Activated CD8-positive, alpha-beta memory T cell treated with anti-CD3 and anti-CD28 coated beads for 4 hours (primary cell): Measurements from ENCODE around the gene PTCD2.

Experiments
- DNase-seq, 2 donors: peaks; one replicate each; pipeline ENCODE4 v3.0.0-alpha.2; 2020; ENCODE audit warnings: low read depth in 2 of 2

PTCD2 gene

DNA sequence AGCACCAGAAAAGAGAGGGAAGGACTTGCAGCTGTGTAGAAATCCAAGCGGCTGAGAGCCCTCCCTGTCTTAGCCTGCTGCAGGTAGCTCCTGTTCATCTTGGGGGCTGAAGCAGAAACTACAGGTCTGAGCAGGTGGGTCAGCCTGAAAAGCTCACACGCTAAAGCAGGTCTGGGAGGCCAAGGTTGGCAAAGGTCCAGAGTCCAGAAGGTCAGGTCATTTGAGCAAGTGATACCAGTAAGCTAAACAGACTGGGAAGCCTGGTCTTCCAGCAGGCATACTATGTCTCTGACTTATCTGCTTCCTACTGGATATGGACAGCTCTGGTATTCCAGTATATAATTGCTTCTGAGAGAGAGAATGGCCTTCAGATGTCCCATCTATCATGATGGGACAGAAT, 26.2 kb downstream of the PTCD2 start:
- no peak for DNase-seq

DNA sequence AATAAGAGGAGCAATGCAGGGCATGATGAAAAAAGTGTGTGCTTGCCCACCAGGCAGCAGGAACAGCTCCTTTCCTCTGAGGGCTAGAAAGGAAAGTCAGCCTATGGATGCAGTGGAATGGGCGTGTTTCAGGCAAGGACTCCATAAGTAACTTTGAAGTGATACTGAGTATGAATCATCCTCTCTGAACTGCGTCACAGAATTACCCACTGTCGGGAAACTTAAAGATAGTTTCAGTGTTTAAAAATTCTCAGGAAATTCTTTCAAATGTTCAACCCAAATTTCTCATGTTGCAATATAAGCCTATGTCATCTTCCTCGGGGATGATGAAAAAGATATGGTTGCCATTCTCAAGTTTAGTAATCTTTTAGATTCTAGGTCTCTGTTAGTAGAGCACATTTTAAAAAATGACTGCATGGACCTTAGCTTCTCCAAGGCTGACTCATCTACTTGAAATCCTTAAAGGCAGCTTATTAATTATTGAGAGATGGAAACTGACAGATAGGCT, 27.7 kb downstream of the PTCD2 start:
- DNase-seq = no peak

DNA sequence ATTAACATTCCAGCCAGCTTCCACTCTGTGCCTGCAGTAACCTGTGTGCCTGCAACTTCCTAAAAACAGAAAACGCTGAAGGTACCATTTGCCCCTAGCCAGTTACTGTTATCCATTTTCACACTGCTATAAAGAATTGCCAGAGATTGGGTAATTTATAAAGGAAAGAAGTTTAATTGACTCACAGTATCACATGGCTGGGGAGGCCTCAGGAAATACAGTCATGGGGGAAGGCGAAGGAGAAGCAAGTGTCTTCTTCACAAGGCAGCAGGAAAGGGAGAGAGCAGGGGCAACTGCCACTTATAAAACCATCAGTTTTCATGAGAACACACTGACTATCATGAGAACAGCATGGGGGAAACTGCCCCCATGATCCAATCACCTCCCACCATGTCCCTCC, 31.2 kb downstream of the PTCD2 start:
- DNase-seq = no peak

DNA sequence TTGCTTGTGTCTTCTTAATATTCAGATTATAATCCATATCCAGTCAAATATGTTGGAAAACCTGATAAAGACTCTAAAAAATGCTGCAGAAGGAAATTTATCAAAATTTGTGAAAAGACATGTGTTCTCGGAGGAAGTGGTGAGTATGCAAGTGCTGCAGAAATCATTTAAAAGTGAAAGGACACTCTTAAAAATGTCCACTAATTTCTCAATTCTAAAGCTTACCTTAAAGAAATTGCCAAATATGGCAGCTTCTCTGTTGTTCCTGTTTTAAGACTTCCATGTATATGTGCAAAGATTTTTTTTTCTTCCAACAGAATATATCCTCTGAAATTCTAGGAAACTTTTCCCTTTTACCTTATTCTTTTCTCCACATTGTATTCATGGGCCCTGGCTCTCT, 32.4 kb downstream of the PTCD2 start:
- DNase-seq = no peak

DNA sequence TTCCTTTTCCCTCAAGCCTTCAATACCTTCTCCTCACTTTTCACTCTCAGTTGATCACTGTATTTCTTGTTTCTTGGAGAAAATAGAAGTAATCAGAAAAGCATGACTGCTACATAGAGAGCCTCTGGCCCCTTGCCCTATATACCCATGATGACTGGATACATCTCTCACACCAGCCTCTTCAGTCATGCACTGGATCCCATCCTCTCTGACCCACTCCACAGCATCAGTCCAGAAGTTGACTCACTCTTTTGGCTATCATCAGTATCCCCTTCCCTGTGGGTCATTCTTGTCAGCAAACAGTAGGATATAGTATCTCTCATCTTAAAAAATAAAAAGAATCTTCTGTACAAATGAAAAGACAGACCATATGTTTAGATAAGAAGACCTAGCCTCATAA, 32.9 kb downstream of the PTCD2 start:
- DNase-seq = no peak

DNA sequence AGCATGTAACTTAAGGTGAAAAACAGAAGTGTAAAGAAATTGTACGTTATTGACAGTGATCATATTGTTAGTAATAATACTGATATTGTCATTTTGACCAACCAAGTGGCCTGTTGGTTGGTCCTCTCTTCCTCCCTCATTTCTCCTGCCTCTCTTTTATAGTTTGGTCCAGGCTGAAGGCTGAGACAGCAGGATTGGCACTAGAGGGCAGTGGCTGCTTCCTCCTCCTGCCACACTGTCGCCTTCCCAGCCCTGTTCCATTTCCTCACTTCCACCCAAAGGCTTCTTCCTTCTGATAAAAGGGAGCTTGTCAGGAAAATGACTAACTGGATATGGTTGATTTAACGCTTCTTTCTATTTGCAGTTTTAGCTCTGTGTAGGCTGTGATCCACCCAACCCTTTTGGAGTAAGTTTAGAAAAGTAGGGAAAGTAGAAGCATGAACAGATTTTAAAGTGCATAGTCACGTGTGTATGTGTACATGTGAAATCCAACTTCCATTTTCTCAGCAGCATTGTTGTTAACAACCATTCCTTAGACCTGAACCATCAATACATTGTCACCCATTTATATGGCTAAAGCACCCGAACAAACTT, 35.6 kb downstream of the PTCD2 start:
- no peak for DNase-seq

DNA sequence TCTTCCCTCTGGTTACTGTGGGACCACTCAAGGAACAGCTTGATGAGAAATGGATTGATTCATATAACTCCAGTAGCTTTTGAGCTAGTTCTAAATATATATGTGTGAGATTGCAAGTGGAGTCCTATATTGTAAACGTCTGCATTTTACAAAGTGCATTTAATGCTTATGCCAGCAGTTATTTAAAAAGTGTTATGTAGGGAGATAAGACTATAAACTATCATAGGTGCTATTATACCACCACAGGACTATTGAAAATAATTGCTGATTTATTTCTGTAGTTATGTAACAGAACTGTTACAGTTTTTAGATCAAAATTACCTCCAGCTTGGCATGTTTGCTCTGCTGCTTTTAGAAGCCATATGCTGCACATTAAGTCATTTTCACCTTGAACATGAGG, 36.2 kb downstream of the PTCD2 start:
- no peak for DNase-seq

DNA sequence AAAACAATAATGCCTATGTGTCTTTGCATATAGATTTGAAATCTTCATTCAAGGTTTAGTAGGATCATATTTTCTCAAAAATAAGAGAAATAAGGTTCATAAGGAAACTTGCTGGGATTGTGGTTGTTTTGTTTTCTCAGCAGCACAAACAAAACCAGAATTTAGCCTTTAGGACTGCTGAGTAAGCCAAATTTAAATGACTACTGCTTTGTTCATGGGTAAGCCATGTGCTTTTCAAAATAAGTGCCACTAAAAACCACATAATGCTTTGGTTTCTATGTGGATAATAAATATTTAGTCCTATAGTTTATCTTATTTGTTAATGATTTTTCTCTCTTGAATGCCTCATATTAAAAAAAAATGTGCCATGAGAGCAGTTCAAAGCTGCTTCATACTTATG, 38.8 kb downstream of the PTCD2 start:
- no peak for DNase-seq

DNA sequence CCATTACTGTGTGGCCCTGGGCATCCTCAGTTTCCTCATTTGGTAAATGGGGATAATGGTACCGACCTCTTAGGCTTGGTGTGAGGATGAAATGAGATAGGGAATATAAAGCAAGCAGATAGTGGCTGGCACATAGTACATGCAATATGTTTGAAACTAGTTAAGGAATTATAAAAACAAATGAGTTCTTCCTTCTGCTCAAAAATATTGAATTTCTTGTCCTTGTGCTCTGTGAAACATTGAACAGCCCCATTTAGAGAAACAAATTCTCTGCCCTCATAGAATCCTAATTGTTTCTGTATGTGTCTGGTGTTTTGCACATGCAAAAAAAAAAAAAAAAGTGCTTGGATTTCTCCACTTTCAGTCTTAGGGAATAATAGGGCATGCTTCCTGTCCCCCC, 39.7 kb downstream of the PTCD2 start:
- no peak for DNase-seq

DNA sequence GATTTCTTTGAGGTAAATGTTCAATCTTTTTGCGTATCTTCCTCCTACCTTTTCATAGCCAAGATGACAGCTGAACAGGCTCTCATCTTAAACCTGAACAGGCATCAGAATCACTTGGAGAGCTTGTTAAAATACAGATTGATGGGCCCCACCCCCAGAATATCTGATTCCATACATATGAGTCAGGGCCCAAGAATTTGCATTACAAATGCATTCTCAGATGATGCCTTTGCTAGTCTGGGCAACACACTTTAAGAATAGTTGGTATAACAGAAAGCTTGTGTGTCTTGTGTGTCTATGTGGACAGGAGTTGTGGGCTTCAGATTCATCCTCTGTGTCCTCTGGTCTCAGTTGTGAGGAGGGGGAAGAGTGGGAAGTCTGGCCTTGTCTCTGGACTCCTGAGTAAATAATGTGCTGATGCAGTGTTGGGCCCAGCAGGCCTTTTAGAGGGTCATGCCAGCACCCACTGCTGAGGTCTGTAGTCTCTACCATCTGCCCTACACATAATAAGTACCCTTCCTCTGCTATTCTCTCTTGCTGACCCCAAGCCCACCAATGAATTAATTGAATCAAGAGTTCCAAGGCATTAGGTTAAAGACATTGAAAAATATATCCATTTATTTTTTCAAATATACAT, 43.1 kb downstream of the PTCD2 start:
- DNase-seq = no peak

DNA sequence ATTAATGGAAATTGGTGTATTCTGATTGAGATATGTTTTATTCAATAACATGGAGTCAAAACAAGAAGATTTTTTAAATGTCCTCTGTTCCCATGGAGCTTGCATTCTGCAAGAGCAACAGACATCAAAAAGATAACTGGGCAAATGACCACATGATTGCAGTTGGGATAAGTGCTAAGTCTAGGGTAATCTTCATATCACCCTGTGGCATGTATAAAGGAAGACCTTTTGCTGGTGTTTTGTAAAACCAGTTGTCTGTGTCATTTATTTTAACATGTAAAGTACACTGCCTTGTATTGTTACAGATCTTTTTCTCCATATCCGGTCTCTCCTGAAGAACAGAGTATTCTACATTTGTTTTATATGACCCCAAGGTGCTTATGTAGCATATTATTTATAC, 44.0 kb downstream of the PTCD2 start:
- DNase-seq = no peak

DNA sequence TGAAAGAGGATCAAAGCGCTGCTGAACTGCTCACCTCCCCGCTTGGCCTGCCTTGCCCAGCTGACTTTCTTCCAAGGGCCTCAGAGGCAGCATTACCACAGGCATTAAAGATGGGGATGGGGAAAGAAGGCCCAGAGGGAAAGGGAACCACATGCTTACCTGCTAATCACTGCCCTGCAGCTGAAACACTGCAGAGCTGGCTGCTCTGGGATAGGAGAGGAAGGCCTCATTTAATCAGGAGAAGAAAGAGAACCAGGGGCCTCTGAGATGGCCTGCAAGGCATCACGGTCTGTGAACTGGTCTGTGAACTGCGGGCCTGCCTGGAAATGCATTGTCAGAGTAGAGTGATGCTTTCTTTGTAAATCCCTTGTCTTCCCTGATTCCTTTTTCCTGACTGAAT, 44.8 kb downstream of the PTCD2 start:
- no peak for DNase-seq

DNA sequence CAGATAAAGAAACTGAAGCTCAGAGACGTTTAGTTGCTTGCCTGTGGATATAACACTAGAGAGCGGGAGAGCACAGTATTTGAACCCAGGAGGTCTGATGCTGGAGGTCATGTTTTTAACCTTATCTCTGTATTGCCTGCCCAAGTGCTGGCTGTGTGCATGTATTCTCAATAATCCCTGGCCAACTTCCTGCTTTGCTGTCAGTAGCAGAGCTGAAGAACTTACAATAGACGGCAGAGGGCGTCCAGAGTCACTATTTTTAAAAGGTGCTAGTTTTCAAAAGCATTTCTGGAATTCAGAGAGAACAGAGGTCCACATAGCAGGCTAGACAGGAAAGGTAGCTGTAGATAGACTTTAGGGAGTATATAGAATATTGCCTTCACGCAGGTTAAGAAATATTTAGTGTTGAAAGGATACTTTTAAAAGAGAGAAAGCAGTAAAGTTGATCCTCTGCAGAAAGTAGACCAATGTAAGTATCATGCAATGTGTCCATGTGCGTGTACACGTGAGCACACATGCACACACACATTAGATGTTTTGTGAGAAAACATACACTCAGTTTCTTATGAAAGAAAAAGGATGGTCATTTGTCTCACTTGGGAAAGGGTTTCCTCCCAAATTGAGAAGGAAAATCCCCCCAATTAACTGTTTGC, 46.3 kb downstream of the PTCD2 start:
- no peak for DNase-seq

DNA sequence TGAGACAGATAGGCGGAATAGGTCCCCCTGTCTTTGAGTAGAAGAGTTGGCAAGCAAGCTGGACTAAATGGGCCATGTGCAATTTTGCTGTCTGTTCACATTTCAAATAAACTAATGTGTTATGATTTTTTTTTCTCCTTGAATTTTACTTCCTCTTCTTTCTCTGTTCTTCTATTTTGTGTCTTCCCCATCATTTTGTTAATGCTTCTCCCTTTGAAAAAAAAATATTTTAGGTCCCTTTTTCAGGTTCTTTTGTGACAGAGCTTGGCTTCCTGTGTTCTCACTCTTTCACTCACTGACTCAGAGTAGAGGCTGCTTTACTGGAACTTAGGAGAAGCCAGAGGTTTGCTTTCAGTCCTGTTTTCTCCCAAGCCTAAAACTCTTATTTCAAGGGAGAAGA, 48.1 kb downstream of the PTCD2 start:
- DNase-seq = no peak

DNA sequence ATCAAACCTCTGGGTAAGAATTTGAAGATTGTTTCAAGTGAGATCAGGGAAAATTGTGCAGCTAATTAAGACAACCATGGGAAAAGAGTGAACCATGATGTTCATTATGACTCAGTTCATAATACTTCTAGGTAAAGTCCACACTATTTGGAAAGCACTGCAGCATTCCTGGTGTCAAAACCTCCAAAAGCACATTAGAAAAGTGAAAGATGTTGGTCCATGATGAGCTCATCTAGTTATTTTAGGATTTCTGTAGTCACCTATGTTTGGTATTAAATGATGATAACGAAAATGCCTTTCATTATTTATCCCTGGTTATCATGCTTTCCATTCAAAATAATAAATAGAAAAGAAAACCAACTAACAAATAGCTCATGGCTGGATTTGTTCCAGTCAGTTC, 49.1 kb downstream of the PTCD2 start:
- DNase-seq = no peak

DNA sequence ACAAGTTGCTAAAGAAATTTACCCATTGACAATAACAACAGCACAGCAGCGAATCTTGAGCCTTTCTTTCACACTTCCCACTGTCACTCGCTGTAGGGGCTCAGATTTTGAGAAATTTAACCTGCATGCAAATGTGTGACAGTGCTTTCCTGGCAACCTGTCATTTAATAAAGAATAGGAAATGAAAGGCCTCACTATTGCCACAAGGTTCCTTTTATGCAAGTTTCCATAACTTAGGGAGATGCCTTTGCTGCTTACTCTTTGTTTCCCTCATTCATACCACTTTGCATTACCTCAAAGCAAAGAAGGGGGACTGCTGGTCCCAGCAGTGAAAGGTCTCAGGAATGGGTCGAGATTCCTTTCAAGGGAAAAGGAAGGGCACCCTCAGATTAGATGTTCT, 49.5 kb downstream of the PTCD2 start:
- DNase-seq = no peak

DNA sequence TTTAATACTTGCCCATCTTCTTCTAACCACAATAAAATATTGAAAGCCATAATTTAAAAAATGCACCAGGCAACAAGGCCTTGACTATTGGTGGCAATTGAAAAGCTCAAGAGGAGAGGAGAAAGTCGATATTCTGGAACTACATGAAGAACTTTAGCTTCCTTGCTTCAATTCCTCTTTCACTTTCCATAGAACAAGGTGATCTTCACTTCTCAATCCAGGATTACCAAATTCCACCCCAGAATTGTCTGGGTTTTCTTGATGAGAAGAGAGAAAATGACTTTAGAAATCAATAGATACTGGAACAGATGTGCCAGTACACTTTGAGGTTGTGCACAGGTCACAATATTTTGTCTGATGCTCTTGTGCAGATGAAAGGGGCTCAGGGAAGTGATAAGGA, 52.2 kb downstream of the PTCD2 start:
- DNase-seq = no peak

DNA sequence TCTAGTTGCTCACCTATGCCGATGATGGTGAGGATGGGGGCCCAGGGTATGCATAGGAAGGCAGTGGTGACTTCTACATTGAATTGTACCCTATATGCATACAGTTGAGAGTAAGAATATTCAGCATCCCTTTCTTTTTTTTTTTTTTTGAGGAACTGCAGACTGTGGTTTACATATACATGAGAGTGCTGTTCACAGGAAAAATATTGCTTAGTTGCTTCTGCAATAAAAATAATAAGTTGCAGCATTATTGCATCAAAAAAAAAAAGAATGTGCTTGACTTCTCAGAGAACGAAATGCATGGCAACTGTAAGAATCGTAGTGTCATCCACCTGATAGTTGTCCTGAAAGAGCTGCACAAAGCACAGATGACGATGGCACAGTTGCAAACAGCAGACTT, 52.8 kb downstream of the PTCD2 start:
- DNase-seq = no peak

DNA sequence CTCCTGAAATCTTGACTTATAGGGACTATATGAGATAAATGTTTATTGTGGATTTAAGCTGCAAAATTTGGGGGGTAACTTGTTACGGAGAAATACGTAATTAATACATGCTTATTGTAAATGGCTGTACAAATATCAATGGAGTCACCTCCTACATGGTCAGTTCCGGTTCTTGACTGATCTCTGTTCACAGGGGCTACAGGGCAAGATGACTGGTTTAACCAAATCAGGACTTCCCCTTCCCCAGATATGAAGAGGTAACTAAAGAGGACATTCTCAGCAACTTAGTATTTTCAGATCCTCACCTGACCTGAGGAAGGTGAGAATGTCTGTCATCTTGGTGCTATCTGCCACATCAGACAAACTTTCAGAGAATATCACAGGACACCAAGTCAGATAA, 54.7 kb downstream of the PTCD2 start:
- DNase-seq = no peak

DNA sequence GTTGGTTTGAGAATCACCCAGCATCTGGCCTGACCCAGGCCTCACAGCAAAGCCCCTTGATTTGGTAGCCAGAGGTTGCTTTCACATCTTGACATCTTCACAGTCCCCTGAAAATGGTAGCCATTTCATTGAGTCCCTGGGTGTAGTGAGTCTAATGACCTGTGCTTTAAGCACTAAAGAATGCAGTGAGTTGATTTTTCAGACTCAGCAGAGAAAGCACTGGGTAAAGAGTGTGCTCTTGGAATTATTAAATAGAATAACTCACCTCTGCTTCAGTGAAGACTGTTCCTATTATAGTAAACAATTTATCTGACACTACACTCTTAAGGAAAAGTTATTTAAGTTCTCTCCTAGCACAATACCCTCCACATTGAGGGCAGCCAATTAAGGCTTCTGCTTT, 56.2 kb downstream of the PTCD2 start:
- DNase-seq = no peak

DNA sequence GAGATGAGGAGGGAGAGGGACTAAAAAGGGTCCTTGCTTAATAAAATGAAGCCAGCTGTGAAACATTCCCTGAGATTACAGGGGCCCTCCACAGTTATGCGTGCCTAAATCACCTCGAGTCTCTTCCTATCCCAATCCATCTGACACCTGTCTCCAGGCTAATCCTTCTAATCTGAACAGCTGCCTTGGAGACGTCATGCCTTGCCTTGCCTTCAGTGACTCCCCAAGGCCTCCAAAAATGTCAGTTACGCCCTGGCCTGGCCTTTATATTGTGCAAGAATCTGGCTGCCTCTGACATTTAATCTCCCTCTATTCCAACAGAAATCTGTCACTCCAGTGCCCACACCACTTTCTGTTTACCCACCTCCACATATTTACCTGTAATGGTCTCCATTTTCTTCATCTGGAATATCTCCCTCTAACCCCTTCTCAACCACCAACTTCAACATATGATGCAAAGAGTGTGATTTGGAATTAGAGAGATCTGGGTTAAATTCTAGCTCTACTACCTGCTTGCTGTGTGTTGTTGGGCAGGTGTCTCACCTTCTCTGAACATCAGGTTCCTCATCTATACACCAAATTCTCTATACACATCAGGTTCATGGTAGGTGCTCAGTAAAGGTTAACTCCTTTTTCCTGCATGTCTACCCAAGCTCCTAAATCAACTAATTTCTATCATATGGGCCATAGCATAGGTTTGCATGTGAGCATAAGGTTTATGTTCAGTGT, 57.9 kb downstream of the PTCD2 start:
- no peak for DNase-seq

DNA sequence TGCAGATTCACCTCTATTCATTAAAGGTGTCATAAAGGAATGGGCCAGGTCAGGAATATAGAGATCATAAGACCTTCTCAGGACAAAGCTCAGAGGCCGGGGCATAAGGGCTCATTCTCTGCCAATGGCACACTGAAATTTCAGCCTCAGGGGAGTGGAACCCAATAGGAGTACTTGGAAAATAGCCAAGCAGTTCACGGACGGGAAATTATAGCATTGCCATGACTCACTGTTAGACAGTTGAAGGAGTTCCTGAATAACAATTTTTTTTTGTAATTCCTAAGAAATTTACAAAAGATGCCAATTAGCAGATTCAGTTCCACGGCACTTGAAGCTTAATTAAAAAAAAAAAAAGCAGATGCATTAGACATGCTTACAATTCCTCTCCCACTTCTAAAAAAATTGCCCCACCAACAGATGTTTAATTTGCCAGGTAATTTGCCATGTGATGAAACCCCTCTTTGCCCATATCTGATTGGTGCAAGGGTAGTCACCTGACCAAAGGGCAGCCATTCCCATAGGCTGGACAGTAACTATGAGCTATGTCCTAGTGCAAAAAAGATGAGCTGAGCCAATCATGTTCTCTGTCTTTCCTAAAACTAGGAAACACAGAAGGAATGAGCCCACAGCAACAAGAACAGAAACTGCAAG, 58.6 kb downstream of the PTCD2 start:
- no peak for DNase-seq
